Activated CD4-positive, alpha-beta T cell treated with anti-CD3 and anti-CD28 coated beads, Interleukin-2, amount 50 U/mL, for 24 hours (primary cell): ENCODE data around the gene TSPAN9.

Source experiments
- DNase-seq, 2 donors: peaks; one replicate each; pipeline ENCODE4 v3.0.0-alpha.2; 2020; ENCODE audit warnings: low read depth in 1 of 2, low spot score in 1 of 2

The TSPAN9 gene

DNA sequence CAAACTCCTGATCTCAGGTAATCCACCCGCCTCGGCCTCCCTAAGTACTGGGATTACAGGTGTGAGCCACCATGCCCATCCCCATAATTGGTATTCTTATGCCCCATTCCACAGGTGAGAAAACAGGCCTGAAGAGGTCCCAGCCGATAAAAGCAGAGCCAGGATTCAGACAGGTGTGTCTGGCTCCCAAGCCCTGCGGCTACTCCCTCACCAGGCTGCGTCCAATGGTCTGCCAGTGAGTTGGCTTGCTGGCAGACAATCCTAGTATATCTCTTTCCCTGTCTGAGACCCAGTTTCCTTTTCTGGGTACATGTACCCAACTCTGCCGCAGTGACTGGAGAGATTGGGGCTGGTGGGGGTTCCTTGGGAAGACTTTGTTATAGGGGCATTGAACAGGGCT, 1.9 kb upstream of the TSPAN9 start:
- DNase-seq: no peak

DNA sequence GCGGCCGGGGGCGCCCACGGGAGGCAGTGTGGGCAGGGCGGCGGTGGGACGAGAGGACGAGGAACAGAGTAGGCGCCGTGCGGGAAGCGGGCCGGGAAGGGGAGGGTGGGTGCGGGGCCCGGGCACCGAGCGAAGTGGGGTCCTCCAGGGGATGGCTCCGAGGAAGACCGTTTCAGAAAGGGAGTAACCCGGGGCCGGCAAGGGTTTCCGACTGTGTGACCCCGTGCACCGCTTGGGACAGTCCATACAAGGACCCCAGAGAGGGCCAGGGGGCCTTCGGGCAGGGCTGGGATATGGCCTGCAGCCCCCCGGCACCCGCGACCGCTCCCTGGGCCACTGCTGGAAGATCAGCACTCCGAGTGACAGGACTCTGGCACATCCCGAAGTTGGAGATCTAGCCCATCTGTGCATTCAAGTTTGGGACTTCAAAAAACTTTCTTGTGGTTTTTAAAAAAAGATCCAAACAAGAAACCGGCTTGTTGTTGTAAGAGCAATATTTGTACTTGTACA, 448 bp downstream of the TSPAN9 start:
- DNase-seq: no peak

DNA sequence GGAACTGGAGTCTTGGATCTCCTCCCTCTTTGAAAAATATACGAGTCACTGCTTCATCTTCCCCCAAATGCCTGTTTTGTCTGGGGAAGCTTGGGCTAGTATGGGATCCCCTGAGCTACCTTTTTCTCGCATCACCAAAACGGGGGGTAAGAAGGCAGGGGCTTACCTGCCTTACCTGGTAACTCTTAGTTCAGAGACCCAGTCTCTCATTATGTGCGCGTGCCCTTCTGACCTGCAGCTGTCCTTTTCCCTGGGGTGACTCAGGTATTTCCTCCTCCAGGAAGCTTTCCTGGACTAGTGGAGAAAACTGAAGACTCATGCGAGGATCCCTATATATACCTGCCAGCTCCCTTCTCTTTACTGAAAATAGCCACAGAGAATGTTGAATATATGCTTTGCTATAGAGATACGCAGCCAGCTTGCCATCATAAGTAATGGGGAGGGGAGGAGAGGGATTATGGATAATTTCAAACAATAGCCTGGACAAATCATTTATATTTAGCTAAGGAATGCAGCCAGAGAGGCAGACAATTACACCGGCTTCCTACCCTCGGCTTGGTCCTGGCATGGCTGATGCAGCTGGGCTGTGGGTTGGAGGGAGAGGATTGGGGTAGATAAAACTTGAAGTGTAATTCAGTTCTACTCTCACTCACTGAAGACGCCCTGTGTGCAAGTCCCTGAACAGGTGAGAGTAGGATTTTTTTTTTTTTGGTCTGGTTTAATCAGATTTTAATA, 1.1 kb downstream of the TSPAN9 start:
- no peak for DNase-seq

DNA sequence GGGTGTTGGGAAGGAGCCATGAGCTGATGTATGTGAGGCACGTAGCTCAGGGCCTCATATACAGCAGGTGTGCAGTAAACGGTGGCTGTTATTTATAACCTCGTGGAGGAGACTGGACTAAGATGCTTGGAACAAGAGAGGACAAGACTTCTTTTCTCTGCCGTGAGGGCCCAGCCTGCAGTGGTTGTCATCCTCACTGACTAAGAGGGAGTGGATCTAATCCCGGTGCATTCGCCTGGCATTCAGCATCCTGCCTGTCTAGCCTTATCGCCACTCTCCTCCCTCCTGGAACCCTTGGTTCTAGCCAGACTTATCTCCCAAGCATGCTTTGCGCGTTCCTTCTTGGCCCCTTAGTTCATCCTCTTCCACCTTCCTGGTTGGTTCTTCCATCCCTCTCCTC, 3.9 kb downstream of the TSPAN9 start:
- no peak for DNase-seq

DNA sequence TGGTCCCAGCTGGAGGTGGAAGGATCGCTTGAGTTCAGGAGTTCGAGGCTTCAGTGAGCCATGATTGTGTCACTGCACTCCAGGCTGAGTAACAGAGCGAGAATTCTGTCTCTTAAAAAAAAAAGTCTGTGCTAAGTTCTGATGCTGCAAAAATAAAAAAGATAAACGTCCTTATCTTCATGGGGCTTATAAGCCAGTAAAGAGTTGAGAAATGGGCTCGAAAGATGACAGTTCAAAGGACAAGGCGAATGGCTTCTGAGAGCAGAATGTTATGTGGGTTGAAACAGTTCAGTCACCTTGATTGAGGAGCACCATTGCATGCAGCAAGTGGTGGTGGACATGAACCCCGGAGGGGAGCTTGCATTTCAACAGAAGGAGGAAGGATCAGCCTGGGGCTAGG, 4.7 kb downstream of the TSPAN9 start:
- DNase-seq: no peak

DNA sequence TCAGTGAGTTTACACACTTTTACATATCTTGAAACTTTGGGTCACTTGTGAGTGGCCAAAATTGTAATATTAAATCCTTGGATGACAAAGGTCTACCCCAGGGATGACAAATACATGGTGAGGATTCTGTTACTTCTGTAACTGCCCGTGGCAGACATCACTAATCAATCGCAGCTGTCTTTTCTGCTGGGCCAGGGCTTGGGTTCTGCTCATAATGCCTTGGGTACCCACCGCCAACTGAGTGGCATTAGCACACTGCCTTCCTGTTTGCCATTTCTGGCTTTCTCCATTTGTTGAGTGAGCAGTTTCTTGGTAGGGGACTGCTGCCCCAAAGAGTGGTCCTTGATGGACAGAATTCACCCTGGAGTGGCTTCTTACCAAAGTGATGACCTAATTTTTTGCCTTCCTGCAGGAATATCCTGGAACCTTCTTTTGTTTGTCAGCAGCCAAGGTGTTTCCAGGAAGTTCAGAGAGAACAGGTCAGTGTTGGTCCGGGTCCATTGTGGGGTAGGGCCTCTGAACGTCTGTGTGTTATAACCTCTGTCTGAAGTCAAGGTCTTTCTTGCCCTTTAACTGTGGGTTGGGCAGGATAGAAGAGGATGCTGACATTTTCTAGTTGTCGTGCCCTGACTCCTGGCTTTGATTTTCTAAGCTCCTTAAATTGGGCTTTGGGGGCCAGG, 6.2 kb downstream of the TSPAN9 start:
- no peak for DNase-seq

DNA sequence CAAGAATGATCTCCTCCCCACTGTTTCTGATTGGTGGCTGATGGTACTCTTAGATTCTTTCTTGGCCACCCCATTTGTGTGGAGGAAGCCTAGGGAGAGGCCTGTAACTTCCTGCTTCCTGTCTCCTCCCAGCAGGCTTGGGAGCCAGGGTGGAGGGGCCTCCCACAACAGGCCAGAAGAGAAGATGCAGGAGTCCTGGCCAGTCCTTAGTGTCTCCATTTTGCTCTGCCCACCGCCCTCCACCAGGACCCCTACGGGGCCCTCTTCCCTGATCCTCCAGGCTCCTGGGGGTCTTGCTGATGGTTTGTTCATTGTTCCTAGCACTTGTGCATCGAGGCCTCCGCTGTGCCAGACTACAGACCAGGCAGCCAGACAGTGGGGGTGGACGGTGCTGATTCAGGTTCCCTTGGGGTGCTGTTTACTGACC, 6.8 kb downstream of the TSPAN9 start:
- no peak for DNase-seq

DNA sequence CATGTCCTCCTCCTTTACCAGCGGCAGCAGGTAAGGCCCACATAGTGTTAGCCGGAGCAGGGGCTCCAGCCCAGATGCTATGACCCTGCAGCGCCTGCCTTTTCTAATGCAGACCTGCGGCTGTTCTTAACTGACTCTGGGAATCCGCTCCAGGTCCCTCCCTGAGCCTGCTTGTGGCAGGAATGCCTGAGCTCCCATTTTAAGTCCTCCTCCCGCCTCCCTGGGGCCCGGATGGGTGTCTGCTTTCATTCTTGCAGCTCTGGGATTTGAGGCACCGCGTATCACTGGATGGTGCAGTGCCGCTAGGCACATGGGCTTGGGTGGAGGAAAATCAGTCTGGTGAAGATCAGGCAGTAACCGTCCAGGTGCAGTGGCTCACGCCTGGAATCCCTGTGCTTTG, 7.6 kb downstream of the TSPAN9 start:
- no peak for DNase-seq

DNA sequence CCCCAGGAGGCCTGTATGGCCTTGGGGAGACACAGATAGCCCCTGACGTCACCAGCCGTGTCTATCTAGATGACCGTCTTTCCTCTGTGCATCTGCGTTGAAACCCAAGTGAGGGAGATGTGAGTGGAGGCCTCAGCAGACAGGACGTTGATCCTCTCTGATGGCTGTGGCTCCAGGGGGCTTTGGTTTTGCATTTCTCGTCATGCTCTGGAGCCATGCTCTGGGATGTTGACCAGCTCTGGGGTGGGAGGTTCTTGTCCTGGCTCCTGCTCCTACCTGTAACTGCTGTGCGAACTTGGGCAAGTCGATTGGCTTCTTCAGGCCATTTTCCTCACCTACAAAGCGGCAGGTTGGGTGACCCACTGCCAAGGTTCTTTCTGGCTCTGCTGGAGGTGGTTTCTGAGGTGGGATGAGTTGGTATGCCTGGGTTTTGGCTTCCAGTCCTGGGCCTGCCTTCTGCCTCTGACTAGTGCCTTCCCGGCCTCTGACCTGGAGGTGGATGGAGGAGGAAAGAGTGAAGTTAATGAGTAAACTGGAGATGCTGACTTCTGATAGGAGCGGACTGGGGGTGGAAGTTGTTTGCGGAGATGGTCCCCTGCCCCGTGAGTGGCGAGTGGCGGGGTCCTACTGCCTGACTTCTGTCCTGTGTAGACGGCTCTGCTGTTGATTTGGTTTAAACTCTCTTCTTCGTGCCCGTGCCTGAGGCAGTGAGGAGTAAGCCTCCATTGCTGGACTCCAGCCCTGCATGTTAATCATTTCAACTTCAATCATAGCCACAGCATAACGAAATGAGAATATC, 8.4 kb downstream of the TSPAN9 start:
- no peak for DNase-seq

DNA sequence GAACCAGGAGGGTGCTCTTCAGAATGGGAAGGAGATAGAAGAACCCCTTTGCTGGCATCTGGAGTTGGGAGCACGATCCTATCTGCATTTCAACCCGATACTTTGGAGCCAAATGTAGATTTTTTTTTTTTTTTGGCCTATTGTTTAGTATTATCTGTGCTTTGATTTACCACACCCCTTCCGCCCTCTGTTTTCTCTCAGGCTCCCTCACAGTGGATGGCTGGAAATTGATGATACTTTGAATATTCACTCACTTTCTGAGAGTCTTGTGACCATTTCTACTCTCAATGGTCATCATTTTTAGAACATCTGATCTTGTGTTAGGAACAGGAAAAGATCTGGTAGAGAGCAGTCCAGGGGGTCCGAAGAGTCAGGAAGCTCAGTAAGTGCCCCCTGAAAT, 9.0 kb downstream of the TSPAN9 start:
- no peak for DNase-seq

DNA sequence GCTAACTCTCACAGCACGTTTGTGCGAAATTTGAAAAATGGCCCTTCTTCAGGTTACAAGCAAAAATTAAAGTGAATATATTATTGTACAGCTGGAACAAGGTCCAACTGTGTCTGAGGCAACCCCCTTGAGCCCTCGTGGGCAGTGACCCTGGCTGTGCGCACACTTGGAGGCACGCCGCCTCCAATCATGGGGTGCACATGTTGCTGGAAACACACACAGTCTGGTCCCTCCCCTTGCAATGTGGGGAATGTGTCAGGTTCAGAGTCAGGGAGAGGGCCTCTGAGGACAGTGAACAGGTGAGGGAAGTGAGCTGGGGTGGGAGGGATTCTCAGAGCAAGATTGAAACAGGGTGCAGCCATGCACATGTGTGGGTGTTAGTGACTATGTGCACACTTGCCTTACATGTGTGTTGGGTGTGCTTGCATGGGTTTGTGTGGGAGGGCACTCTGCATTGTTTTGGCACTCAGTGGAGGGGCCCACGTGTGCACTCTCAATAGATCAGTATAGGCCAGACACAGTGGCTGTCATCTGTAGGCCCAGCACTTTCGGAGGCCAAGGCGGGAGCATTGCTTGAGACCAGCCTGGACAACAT, 9.6 kb downstream of the TSPAN9 start:
- no peak for DNase-seq

DNA sequence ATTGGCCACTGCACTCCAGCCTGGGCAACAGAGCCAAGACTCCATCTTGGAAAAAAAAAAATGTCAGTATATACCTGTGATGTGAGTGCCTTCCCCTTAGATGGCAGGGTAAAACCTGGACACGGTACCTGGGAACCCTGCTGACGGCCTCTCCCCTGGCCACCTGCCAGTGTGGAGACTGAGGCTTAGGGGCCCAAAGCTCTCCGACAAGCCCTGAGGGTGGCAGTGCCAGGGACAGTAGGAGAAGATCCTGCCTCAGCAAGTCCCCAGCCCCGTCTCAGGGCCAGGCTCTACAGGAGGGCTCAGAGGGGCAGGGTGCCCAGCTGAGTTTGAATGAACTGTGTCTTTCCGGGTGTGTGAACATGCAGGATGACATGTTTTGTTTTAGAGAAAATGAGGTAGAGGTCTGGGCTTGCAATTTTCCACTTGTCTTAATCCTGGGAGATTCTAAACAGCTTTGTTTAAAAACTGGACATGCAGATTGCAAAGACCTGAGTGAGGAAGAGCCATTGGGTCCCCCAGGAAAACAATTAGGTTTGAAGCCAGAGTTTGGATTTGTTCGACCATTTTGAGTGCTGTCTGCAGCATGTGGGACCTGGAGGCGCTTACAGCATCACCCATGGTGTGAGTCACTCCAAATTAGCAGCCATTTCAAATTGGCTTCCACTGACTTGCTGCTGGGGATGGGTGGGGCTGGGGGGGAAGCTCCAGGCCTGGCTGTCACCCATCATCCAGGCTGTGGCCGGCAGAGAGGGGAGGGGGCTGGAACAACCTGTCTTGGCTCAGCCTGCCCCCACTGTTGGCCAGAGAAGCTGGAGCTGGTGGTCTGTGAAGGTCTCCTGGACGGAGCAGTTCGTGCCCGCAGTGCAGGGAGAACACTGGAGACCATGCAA, 10.8 kb downstream of the TSPAN9 start:
- no peak for DNase-seq

DNA sequence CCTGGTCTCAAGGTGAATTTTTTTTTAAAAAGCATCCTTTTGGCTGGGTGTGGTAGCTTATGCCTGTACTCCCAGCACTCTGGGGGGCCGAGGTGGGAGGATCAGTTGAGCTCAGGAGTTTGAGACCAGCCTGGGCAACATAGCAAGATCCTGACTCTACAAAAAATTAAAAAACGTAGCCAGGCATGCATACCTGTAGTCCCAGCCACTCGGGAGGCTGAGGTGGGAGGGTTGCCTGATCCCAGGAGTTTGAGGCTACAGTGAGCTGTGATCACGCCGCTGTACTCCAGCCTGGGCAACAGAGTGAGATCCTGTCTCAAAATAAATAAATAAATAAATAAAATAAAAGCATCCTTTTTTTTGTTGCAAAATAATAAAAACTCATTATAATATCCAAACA, 12.4 kb downstream of the TSPAN9 start:
- DNase-seq: no peak

DNA sequence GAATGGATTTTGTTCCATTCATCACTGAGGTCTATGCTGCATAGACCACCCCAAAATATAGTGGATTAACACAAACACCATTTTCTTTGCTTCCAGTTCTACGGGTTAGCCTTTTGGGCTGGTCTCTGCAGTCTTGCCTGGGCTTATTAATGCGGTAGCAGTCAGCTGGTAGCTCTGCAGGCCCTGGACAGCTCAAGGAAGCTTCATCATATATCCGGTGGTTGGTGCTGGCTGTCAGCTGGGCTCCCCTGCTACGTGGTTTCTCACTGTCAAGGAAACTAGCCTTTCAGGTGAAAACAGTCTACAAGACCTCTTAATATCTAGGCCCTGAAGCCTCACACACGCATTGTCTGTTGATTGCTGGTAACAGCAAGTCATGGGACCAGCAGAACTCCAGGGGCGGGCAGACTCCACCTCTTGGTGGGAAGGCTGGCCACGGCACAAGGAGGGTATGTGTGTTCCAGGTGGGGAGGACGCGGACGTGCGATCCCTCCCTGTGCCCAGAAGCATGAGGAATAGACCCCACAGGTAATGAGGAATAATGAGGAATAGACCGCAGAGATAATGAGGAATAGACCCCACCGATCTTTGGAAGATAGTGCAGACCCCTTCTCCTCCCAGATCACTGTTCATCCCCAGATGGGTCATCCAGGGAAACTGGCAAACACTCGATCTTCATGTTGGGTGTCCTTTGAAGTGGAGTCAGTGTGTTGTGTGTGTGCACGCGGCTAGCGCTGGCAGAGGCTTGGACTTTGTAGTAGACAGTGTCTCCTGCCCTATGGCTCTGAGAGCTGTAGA, 13.3 kb downstream of the TSPAN9 start:
- no peak for DNase-seq

DNA sequence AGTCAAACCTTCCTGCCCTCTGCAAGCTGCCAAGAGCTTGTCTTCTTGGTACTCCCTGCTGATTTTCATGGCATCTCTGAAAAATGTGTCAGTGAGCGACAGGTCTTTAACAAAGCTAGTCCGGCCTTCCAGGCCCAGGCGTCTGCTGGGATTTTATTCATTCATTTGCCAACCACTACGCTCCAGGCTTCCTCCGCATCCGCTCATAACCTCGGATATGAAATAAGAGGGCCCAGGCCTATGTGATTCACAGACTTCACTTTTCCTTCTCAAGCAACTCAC, 13.8 kb downstream of the TSPAN9 start:
- DNase-seq: no peak

DNA sequence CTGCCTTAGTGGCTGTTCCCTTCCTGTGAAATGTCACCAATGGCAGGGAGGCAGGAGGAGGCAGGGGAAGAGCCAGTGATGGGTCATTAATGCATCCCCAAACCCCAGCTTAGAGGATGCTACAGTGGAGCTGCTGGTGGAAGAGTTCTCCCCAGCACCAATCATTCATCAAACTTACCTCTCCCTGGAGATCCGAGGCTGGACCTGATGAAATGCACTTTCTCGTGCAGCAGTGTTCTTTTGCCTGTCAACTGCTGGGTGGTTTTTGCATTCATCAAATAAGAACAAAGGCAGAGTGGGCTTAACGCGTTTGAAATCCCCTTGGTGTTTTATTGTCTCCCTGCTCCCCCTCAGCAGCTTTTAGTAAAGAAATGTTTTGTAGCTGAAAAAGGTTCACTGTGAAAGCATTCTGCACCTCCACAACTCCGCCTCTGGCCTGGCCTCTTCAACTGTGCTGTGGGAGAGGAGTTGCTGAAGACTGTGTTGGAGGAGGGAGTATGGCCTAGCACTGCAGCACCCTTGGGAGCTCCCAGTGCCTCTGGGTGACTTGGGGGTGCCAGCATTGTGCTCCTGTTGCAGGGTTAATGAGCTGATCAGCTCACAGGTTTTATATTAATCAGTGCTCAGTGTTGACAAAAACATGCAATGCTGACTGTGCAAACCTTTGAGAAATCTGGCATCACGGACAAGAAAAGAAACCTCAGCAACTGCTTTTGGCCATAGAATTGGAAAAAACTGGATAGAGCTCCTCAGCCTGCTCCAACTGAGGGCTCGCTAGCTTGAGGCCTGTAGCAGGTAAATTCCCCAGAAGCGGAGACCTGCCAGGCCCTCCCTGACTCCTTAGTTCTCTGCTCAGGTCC, 14.4 kb downstream of the TSPAN9 start:
- DNase-seq: no peak

DNA sequence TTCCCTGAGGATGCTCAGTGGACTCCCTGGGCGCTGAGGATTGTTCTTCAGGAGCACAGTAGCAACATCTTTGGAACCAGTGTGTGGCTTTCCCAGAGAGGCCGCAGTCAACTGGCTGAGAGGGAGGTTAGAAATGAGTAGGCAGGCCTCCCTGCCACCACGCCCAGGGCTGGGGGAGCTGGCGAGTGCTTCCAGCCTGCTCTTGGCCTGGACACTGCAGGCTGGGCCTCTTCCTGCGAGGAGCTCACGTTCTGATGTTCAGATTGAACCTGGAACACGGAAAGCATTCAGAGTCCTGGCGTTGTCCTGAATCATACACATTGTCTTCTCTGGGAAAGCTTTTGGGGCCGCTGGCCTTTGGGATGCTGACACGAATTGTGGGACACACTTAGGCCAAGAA, 15.6 kb downstream of the TSPAN9 start:
- no peak for DNase-seq

DNA sequence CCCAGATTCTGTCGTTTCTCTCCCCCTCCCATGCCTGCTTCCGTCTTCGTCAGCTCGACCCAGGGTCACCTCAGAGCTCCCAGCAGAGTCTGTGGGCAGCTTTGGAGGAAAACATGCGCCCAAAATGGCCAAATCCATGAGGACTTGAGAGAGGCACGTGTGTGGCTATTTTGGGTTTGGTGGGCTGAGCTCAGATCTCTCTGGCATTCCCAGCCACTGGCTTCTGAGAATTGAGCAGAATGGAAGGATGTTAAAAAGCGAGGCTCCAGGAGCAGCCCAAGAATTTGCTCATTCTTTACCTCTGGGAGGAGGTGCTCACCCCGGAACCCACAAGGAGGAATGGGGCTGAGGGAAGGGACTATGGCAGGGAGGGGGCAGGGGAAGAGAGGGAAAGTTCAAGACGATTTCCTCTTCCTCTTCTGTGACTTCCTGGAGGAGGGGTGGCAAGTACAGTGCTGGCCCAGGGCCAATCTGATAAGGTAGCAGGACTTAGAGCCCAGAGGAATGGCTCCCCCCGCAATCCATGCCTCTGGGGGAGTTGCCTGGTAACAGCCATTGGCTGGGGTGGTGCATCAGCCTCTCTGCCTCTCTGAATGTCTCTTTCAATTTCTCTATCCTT, 20.1 kb downstream of the TSPAN9 start:
- DNase-seq: no peak

DNA sequence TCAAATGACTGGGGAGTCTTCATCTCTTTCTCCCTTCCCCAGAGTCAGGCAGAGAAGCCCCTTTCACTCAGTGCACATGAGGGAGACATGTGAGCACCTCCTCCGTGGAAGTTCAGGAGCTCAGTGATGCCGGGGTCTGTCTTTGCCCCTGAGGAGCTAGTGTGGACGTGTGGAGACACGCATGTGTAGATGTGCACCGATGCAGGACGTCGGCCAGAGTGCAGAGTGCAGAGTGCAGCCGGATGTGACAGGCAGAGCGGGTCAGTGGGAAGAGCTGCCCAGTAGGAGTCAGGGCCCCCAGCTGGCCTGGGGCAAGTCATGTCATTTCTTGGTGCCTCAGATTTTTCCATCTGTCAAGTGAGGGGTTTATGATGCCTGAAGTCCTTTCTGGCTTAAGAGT, 20.7 kb downstream of the TSPAN9 start:
- no peak for DNase-seq
